GM19395 (cell line): ENCODE results near the gene CDNF.

ENCODE experiments used
- ATAC-seq: cut with Tn5 transposase; IDR thresholded peaks from one replicate; pipeline ENCODE4 v1.9.1; 2021; ENCODE audit warnings: mild to moderate bottlenecking, moderate library complexity; ENCODE audit not compliant: unreplicated experiment

Gene CDNF

DNA sequence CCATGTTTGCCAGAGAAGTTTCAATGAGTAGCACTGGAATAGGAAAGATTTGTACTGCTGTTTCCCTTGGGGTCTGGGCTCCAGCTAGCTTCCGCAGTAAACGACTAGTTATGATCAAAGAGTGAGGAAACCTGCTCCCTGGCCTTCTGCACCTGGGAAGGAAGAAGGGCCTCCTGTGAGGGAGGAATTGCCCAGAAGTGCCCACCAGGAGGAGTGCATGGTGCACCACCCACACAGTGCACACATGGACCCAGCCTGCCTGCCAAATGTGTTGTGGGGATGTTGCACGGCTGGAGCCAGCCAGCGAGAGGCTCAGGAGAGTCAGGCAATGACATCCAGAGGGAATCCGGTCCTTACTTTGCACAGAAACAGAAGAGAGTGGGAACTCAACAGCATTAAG lies 36.1 kb downstream of the CDNF start:
- no peak for ATAC-seq

DNA sequence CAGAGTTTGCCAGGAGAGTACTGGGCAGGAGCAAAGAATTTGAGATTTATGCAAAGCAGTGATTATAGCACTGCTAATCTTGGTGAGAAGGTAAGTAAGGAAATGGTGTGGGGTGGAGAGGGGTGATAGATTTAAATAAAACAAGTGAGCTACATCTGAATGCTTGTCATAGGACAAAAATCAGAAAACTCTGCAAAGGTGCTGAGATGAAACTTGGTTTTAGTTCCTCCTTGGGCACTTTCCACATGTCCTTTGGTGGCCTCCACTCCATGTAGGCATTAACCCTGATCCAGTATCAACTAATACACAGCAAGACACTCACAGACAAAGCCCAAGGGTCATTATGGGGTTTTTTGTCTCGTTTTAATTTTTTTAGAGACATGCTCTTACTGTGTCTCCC lies 37.4 kb downstream of the CDNF start:
- no peak for ATAC-seq

DNA sequence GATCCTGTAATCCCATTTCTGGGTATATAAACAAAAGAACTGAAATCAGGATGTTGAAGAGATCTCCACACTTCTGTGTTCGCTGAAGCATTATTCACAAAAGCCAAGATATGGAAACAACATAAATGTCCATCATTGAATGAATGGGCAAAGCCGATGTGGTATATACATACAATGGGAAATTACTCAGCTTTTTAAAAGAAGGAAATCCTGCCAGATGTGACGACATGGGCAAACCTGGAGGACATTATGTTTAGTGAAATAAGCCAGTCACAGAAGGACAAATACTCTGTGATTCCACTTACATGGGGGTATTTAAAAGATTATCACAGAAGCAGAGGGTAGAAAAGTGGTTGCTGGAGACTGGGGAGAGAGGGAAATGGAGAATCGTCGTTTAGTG lies 39.2 kb downstream of the CDNF start:
- no peak for ATAC-seq

DNA sequence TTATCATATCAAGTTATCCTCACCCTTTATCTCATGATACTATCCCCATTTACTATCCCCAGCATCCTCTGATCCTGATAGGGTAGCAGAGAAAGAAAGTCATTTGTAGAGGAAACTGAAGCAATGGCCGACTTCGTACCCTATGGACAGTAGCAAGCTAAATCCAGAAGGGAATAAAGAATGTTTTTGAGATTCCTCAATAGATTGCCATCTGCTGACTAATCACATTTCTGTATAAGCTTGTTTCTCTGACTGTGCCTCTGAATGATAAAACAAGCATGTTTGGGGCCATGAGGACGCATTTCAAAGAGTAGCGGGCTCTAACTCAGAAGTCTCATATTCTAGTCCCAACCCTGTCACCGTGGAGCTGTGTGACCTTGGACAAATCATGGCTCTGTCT lies 49.9 kb downstream of the CDNF start:
- ATAC-seq, result no peak

DNA sequence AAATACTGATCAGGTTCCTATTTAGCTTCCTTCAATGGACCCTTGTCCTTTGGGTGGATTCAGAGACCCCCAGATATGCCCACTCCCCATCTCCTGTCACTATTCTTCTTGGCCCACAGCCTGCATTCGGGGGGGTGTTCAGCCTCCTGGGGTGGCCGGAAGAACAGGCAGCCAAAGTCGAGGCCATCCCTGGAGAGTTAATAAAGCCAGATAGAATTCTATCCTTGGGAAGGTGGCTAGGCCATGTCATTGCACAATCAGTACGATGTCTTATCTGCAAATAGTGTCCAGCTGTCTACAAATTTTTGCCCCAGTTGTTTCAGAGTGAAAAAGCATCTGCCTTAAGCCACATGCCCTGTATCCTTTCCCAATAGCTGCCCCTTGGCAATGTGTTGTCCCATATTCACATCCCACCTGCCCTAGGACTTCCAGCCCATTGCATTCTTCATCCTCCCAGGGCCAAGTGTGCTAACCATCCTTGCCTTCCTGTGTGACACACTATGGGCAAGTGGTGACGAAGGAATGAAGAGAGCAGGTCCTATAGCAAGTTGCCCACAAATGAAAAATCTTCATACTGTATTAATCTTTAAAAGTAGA lies 53.3 kb downstream of the CDNF start:
- no peak for ATAC-seq

DNA sequence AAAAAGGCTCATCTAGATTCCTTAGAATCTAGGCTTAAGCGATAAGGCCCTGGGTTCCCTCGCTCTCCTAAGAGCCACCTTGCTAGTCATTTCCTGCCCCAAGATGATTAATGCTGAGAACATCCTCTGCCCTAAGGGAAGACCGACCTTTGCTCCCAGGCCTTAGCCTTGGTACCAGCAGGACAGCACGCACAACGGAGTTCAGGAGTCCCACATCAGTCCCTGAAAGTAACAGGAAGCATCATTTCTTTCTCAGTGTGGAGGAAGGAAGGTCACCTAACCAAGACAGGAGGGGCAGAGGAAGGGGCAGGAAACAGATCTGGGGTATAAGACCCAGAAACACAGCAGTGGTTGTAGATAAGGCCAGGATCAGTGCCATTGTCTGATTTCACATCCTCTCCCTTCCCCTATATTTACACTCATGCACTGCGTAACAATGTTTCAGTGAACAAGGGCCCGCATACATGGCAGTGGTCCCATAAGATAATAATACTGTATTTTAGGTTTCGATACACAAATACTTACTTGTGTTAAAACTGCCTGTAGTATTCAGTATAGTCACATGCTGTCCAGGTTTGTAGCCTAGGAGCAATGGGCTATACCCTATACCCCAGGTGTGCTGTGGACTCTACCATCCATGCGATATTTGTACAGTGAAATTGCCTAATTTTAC lies 55.0 kb downstream of the CDNF start:
- no peak for ATAC-seq

DNA sequence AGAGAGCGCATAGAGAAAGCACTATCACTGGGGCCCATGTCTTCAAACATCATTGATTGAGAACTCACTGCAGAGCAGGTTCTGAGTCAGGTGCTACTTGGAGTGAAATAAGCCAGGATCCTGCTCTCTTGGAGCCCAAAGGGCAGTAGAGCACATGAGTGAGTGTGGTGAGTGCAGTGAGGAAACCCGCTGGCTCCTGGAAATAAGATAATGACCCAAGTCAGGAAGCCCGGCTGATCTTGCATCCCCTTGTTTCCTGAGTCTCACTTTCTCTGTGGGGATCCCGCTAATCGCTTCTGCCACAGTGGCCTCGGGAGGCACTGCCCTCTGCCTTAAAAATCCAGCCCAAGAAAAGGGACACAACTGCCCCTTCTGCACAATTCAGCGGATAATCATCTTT lies 56.1 kb downstream of the CDNF start:
- ATAC-seq, result no peak

DNA sequence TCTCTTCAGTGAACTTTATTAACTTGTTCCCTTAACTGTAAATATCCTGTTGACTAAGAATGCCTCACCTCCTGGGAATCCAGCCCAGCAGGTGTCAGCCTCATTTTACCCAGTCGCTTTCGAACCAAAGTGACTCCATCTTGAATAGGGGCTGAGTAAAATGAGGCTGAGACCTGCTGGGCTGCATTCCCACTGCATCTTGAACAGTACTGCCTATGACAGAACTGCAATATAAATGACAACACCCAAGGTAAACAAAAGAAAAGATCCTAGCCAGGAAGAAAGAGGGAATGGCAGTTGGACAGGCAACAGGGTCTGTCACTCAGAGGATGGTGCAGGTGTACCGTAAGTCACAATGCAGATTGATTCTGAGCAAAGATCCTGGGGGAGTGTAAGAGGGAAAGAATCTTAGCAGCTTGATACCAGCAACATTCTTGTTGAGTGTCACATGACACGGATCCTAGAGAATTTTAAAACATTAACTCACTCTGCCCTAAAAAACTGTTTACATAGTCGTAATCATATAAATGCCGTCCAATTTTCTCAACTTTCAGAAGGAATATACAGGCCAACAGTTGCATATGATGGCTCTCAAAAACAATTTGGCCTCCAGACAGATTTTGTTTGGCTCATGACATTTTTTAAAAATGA lies 58.7 kb downstream of the CDNF start:
- no peak for ATAC-seq

DNA sequence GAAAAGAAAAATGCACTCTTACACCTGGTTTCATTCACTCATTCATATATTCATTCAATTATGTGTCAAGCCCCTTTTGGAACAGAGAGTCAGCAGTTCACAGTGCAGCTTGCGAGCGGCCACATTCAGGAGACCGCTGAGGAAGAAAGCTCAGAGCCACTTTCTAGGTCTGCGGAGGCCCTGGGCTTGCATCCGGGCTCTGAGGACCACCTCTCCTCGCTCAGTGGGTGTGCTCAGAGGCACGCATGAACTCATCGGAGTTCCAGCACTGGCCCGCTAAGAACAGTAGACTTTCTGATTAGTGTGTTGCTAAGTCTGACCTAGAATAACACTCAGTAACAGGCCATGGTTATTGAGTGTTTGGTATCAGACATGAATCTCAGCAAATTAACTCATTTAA lies 61.3 kb downstream of the CDNF start:
- ATAC-seq, result no peak

DNA sequence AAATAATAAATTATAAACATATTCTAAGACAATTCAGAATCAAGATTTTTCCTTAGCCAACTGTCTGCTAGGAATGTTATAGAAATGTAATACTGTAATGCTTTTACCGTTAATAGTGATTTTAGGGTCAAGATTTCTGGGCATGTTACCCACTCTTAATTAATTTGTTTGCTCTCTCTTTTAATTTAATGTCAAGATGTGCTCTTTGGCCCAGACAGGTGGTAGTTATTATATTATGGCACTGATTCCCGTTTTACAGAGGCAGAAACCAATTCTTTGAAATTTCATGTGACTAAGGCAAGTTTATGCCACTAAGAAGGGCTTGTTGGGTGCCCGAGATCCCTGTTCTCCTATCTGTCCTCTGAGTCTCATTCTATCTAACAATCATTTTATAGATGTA lies 62.2 kb downstream of the CDNF start:
- no peak for ATAC-seq

DNA sequence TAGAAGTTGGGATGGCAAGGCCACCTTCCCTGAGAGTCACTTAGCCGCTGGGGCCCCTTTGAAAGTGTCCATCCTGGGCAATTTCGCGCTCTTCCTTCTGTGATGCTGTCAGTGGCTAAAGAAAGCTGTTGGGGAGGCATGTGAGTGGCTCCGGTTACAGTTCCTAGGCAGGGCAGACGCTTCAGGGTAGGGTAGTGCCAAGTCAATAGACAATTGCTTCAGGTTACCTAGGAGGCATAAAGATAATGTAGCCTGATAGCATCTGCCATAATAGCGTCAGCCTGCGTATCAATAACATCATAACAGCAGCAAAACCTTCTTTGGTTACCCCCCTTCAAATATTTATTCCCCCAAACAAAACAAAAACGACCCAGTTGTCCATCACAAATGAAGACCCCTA lies 63.0 kb downstream of the CDNF start, which contains the start of gene FAM107B:
Gene FAM107B, minus strand, starts transcription at position 101 of the 400 bp plus-strand sequence. CDS start 234 bp downstream, outside the sequence.
- ATAC-seq, result no peak

DNA sequence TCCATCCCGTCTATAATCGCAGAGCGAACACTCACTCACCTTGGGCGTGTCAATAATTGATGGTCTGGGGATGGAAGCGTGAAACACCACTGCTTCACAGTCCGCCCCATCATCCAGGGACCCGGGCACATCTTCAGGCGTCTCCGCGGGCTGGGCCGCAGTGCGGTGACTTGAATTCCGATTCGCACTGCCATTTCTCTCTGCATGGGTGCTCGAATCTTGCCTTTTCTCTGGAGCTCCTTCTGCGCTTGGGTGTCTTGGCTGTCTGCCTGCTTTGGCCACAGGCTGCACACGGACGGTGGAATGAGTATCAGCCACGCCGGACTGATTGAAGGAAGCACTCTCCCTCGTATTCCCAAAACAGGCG lies 63.6 kb downstream of the CDNF start:
- no peak for ATAC-seq

DNA sequence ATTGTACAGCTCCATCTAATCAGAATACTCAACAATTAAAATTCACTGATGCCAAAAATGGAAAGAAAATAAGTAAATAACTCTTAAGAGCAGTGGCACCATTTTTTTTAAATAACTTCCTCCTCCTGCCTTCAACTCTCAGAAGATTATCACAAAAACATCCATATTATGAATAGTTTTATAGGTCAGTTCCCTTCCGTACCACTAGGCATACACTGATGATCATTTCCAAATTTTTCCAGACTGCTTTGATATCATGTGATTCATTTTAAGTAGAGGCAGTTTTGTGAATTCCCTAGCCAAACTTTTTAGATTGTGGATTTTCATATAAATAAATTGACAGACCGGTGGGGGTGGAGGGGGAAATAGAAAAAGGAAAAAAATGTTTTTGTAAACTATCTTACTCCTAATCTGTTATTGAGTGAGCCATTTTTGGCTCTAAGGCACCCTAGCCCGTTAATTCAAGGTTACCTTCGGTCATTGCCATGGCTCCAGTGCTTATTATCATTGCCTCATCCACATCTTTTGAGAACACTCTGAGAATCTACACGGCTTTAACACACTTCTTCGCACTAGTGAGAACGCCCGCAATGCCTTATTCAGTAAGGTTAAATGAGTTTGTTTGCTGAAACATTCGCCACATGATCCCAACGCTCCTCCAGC lies 64.2 kb downstream of the CDNF start:
- ATAC-seq, result no peak

DNA sequence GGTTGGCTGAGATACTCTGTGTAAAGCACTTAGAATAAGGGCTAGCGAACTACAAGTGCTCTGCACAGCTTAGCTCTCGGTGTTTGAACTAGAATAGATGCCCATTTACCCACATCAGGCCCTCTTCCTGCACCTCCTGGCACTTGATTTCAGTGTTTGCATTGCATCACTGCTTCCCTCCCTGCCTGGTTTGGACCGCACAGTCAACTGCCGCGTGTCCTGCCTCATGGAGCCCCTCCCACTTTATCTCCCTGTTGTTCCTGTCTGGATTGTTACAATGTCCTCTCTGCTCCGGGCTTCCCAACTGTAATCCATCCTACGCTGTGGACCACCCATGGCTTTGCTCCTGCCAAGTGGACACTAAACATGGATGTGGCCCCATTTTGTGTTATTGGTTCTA lies 65.4 kb downstream of the CDNF start:
- no peak for ATAC-seq

DNA sequence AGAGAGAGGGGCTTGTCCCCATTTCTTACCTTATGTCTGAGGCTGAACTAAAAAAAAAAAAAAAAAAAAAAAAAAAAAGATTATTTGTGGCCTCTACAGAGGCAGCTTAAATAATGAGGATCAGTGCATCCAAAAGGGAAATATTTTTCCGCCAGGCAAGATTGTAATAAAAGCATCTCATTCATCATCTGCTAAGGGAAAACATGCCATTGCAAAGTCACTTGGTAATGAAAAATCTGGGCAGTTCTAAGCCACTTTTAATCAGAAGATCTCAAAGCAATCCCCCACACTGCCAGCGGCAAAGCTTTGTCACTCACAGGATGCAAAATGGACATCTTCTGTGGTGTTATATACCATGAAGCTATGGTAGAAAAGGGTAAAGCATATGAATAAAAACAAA lies 66.9 kb downstream of the CDNF start:
- no peak for ATAC-seq
